ENCODE data around the gene MGAT5B.

MGAT5B gene

GRCh38 chr17:76927577-76927976 is 59.4 kb downstream of the MGAT5B start:
- no peak for DNase-seq (ENCODE audit: low spot score)

GRCh38 chr17:76927982-76928381 is 59.8 kb downstream of the MGAT5B start:
- DNase-seq (ENCODE audit: low spot score), result no peak

GRCh38 chr17:76929148-76929547 is 60.9 kb downstream of the MGAT5B start:
- DNase-seq (ENCODE audit: low spot score), result no peak

- no peak for DNase-seq (ENCODE audit: low spot score)
Observed at GRCh38 chr17:76929601-76930000, 61.4 kb downstream of the MGAT5B start.

- DNase-seq (ENCODE audit: low spot score), result no peak
Observed at GRCh38 chr17:76930107-76930506, 61.9 kb downstream of the MGAT5B start.

GRCh38 chr17:76932402-76933333 is 64.5 kb downstream of the MGAT5B start:
- DNase-seq (ENCODE audit: low spot score), result no peak

GRCh38 chr17:76934561-76935320 is 66.5 kb downstream of the MGAT5B start:
- no peak for DNase-seq (ENCODE audit: low spot score)

DNA sequence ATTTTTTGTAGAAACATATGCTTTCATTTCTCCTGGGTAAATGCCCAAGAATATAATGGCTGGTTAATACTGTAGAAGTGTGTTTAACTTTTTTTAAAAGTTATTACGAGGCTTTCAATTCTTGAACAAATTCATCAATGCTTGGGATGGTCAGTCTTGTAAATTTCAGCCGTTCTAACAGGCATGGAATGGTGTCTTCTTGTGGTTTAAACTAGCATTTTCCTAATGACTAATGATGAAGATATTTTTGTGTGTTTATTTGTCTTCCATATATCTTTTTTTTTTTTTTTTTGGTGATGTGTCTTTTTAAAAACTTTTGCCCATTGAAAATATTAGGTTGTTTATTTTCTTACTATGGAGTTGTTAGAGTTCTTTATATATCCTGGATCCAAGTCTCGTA is 67.1 kb downstream of the MGAT5B start:
- no peak for DNase-seq (ENCODE audit: low spot score)

DNA sequence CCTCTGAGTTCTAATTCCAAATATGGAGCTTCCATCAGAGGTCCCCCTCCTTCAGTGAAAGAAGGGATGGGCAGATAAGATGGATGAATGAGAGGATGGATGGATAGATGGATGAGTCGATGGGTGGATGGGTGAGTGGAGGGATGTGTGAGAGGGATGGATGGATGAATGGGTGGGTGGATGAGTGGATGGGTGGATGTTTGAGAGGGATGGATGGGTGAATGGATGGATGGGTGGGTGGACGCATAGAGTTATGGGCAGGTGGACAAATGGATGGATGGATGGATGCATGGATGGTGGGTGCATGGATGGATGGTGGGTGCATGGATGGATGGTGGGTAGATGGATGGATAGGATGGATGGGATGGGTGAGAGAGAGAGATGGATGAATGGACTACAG is 69.0 kb downstream of the MGAT5B start:
- no peak for DNase-seq (ENCODE audit: low spot score)

GRCh38 chr17:76938009-76938408 is 69.8 kb downstream of the MGAT5B start:
- no peak for DNase-seq (ENCODE audit: low spot score)

DNA sequence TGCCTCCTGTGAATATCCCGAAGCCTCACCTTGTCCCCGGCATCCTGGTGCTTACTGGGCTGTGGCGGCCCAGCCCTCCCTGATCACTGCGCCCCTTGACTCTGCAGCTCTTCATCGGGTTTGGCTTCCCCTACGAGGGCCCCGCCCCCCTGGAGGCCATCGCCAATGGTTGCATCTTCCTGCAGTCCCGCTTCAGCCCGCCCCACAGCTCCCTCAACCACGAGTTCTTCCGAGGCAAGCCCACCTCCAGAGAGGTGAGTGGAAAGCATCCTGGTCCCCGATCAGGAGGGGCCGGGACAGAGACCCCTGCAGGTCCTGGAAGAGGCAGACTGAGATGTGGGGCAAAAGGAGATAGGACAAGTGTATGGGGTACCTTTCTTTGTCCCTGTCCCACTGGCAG is 72.1 kb downstream of the MGAT5B start:
- no peak for DNase-seq (ENCODE audit: low spot score)

GRCh38 chr17:76940738-76941350 is 72.6 kb downstream of the MGAT5B start:
- no peak for DNase-seq (ENCODE audit: low spot score)

- no peak for DNase-seq (ENCODE audit: low spot score)
Observed at GRCh38 chr17:76943202-76943601, 75.0 kb downstream of the MGAT5B start.

GRCh38 chr17:76943781-76944213 is 75.6 kb downstream of the MGAT5B start:
- no peak for DNase-seq (ENCODE audit: low spot score)

- no peak for DNase-seq (ENCODE audit: low spot score)
Observed at GRCh38 chr17:76944477-76944876, 76.3 kb downstream of the MGAT5B start.

GRCh38 chr17:76946111-76946771 is 78.0 kb downstream of the MGAT5B start:
- no peak for DNase-seq (ENCODE audit: low spot score)

- DNase-seq (ENCODE audit: low spot score), result no peak
Observed at GRCh38 chr17:76946772-76947135, 78.5 kb downstream of the MGAT5B start.

- DNase-seq (ENCODE audit: low spot score), result no peak
Observed at GRCh38 chr17:76947309-76947708, 79.1 kb downstream of the MGAT5B start.

- no peak for DNase-seq (ENCODE audit: low spot score)
Observed at GRCh38 chr17:76947771-76948170, 79.6 kb downstream of the MGAT5B start.

GRCh38 chr17:76948301-76948700 is 80.1 kb downstream of the MGAT5B start:
- DNase-seq (ENCODE audit: low spot score), result no peak

- no peak for DNase-seq (ENCODE audit: low spot score)
Observed at GRCh38 chr17:76948726-76949342, 80.6 kb downstream of the MGAT5B start.
